ENCODE data around the gene FHAD1.
"Not testable (repeated sequence)": the region's sequence is repeated elsewhere in the genome, so short reads cannot be mapped to it uniquely, and the experiment has no call there.

FHAD1 gene

DNA sequence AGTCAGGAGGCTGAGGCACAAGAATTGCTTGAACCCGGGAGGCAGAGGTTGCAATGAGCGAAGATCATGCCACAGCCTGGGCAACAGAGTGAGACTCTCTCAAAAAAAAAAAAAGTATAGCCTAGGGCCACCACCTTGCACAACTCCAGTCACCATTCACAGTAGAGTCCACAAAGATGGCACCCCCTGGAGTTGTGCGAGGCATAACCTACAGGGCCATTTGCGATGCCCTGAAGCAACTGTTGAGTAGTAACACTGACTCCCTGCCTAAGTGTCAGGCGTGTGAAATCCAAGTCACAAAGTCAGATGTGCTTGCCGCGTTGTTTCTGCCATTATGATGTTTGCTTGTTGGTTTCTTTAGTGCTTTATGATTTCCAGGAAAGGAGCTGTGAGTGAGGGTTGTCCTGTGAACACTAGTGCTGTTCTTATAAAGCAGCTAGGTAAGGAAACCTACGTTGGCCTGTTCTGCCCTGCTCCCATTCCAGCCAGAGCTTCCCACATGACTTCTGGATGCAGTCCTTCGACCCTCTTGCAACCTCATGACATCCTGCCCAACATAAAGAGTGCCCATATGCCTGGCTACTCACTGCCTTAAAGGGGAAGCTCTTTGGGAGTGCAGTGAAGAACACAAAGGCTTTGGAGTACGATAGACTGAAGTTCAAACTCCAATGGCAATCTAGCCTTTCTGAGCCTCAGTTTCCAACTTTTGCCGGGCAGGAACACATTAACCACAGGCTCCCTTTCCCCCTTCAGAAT is 29.8 kb downstream of the FHAD1 start:
- no peak for DNase-seq (ENCODE audit: low read depth in 2 of 2)

DNA sequence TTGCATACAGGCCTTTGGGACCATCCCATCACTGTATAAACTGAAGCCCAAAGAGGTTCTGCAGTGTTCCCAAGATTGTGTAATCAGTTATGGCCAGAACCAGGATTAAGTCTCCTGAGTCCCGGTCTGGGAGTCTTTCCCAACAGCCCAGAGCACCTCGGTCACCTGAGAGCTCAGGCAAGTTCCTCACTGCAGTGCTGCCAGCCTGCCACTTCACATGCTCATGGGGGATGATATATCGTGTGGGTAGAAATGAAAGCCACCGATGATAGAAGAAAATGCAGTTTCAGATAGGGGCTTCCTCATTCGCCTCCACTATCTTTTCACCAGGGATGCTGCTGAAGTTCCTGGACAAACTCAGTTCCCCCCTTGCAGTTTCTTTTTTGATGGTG is 30.4 kb downstream of the FHAD1 start:
- DNase-seq (ENCODE audit: low read depth in 2 of 2), result no peak

DNA sequence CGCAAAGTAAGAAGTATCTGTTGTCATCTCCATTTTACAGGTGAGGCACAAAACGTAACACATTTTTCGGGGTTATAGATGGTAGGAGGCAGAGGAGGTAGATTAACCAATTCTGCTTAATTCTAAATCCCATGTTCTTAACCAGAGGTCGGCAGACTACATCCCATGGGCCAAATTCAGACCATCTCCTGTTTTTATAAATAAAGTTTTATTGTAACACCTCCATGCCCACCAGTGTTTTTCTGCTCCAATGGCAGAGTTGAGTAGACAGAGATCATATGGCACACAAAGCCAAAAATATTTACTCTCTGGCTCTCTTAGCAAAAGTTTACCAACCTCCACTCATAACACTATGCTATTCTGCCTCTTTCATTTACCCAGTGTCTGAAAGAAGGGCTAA is 30.9 kb downstream of the FHAD1 start:
- DNase-seq (ENCODE audit: low read depth in 2 of 2), result no peak

DNA sequence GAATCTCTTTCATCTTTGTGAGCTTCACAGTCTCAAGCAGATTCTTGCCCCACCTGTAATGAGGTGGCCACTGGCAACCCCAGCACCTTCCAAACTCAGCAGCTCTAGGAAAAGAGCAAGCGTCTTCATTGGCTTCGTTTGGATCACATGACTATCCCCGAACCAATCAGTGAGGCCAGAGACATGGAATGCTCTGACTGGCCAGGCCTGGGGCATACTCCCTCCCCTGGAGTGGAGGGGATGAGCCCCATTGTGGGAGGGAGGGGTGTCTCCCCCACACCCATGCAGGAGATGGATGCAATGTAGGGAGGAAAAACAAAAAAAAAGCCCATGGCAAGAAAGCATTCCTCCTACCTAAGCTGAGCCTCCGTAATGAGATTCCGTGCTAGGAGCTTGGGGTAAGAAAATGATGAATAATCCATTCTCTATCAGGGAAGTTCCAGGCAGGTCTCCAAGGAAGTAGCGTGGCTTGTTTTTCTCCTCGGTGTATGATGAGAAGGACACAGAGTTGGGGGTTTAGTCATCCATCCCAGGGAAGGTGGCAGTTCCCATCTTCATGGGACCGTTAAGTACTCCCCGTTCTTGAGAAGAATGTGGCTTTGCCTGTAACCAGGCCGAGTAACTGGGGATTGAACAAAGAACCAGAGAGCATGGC is 32.7 kb downstream of the FHAD1 start:
- no peak for DNase-seq (ENCODE audit: low read depth in 2 of 2)

DNA sequence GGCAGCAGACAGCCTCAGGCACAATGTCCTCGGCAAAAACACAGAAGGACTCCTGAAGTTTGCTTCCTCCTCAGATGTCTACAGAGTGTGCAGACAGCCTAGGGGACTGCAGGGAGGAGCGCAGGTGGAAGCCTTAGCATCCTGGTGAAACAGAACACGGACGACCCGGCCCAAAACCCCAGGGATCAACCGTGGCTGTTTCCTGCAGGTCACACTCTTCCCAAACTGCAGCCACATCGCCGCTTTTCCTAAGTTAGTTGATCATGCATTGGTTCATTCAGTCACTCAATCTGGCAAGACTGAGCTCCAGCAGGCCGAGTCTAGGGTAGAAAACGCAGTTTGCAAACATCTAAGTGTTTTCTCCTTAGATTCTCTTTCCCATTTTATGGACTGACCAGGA is 33.4 kb downstream of the FHAD1 start:
- no peak for DNase-seq (ENCODE audit: low read depth in 2 of 2)

DNA sequence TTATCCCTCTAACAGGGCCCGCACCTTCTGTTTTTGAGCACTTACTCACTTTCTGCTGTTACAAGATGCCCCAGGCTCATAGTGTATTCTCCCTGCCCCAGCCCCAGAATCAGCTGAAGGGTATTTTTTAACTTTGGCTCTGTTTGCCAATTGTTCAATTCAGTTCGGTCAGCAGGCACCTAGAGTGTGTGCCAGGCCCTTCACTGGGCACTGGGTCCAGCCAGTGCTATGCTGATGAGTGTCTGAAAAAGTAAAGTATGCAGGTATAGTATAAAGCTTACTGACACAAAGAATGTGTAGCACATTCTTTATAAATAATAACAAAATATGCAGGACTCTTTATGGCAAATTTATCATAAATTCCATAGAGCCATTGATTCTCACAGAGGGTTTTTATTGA is 35.0 kb downstream of the FHAD1 start:
- DNase-seq (ENCODE audit: low read depth in 2 of 2), result no peak

DNA sequence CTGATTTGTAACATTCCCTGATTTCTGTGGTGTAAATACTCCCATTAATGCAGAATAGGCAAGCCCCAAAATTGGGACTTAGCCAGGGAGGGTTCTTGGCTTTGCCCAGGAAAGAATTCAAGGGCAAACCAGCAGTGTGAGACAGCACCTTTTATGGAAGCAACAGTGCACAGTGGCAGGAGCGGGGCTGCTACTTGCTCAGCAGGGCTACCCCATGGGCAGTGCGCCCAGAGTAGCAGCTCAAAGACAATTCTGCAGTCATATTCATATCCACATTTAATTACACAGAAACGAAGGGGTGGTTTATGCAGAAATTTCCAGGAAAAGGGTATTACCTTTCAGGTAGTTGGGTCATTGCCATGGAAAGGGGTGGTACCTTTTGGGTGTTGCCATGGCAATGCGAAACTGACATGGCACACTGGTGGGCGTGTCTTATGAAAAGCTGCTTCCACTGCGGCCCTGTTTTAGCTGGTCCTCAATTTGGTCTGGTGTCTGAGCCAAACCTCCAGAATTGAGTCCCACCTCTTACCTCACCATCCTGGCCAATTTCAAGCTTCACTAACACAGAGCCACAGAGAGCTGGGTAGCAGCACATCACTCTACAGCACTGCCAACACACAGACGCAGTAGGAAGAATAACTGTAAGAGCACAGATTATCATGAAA is 35.9 kb downstream of the FHAD1 start:
- DNase-seq (ENCODE audit: low read depth in 2 of 2), result no peak

DNA sequence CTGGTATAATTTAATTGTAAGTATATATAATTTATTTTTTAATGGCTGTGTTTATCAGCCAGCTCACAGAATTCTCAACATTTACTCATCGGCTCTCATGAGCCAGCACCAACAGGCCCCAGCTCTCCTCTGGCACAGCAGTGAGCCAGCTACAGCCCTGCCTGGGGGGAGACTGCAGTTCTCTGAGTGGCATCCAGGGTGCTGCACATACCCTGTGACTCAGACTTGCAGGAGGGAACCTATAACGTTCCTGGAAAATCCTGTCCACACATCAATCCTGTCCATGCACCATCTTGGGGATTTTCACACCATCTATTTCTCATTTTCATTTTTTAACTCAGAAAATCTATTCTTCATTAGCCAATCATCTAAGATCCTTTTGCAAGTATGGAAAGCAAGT is 36.5 kb downstream of the FHAD1 start:
- no peak for DNase-seq (ENCODE audit: low read depth in 2 of 2)

DNA sequence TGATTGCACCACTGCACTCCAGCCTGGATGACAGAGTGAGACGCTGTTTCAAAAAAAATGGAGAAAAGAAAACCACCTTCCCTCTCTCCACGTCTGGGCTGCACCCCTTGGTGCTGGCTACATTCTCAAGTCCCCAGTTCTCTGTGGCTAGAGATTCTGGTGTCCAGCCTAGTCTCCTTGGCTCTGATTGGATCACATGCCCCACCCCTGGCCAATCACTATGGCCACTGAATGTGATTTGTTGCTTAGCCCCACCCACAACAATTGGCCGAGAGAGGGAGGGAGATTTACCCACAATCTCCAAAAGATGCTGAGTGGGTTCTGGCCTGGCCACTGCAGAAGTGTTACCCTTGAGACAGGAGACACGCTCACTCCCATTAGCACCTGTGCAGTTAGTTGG is 39.4 kb downstream of the FHAD1 start:
- DNase-seq (ENCODE audit: low read depth in 2 of 2), result no peak

DNA sequence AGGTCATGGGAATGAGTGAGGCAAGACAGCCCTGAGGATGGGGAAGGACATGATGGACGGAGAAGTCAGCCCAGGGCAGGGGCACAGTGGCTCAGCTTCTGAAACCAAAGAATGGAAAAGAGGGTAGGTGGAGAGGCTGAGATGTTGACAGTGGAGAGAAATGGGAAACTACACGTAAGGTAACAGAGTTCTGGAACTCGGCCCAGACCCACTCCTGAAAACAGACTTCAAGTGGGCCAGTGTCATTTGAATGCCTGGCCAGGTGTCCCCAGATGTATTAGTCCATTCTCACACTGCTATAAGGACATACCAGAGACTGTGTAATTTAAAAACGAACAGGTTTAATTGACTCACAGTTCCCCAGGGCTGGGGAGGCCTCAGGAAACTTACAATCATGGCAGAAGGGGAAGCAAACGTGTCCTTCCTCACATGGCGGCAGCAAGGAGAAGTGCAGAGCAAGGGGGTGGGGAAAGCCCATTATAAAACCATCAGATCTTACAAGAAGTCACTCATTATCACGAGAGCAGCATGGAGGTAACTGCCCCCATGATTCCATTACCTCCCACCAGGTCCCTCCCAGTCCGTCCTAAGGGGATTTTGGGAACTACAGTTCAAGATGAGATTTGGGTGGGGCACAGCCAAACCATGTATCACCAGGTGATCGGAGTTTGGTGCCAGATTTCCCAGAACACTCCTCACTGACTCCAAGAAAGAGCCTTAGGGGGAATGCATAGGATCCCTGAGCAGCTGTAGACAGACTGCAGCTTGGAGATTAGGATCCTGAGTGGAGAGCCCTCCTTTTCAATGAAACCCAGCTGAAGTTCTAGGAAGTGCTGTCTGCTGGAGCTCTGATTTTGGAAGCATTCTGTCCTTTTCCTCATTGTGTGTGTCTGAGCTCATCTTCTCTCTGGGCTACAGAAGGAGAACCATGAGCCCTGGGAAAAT is 40.3 kb downstream of the FHAD1 start:
- no peak for DNase-seq (ENCODE audit: low read depth in 2 of 2)

DNA sequence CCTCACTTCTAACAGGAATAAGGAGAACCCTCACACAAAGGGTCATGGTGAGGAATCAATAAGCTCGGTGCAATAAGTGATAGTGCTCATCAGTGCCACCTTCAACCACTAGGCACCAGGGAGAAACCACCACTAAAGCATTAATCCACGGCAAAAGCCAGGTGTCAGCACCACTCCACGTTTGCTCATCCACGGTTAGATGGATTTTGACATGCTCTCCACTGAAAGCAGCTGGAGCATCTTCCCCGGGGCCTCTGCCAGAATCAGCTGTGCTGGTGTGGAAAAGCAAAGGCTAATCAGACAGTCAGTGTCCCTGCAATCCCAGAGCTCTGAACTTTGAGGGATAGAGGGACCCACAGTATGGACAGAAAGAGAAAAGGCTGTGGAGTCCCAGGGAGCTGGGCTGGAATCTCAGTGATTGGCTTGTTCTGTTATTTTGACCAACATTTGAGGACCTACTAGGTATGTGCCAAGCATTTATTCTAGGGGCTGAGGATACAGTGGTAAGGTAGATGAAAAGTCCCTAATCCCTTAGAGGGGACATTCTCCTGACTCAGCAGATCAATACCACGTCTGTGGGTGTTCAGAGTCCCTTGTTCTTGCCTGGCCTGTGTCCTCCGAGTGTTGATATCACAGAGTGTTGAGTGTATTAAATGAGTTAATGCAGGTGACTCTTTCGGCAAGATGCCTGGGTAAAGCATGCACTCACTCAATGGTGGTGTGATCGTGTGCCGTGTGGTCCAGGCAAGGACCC is 41.3 kb downstream of the FHAD1 start:
- DNase-seq (ENCODE audit: low read depth in 2 of 2), result no peak

DNA sequence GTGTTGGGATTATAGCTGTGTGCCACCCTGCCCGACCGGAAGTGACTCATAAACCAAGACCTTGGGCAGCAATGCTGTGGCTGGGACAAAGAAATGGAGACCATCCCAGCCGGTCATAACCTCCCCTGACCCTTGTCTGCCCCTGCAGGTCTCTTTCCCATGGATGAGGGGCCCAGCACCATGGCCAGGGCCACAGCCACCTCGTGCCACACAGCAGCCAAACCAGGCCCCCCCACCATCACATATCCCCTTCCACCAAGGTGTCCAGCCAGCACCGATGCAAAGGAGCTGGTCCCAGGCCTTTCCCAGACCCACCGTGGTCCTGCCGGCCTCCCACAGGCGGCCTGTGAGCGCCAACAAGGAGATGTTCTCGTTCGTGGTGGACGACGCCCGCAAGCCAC is 42.2 kb downstream of the FHAD1 start:
- no peak for DNase-seq (ENCODE audit: low read depth in 2 of 2)

DNA sequence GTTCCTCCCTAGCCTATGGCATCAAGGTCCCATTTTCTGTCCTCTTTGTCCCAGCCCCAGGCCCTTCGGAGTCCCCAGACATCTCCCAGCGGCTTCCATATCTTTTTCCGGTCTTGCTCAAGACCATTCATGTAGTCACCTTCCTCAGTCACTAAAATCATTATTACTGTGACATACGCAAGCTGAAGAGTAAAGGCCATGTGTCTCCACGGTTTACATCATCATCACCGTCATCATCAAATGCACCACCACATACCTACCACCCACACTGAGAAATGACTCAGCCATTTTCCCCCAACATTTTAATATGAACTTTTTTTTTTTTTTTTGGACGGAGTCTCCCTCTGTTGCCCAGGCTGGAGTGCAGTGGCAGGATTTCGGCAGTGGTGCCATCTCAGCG is 43.4 kb downstream of the FHAD1 start:
- peak; percentile 13 to 15 for DNase-seq (ENCODE audit: low read depth in 2 of 2)

DNA sequence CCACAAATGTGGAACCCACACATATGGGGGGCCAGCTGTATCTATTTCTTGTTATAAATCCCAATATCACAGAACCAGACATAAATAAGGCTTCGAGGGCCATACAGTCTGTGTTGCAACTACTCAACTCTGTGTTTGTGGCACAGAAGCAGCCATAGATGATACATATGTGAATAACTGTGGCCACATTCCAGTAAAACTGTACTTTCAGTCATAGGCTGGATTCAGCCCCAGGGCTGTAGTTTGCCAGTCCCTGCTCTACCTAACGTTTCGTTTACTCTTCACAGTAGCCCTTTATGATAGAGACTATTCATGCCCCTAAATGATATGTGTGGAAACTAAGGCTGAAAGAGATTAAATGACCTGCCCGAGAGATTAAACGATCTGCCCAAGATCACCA is 48.7 kb downstream of the FHAD1 start:
- no peak for DNase-seq (ENCODE audit: low read depth in 2 of 2)

DNA sequence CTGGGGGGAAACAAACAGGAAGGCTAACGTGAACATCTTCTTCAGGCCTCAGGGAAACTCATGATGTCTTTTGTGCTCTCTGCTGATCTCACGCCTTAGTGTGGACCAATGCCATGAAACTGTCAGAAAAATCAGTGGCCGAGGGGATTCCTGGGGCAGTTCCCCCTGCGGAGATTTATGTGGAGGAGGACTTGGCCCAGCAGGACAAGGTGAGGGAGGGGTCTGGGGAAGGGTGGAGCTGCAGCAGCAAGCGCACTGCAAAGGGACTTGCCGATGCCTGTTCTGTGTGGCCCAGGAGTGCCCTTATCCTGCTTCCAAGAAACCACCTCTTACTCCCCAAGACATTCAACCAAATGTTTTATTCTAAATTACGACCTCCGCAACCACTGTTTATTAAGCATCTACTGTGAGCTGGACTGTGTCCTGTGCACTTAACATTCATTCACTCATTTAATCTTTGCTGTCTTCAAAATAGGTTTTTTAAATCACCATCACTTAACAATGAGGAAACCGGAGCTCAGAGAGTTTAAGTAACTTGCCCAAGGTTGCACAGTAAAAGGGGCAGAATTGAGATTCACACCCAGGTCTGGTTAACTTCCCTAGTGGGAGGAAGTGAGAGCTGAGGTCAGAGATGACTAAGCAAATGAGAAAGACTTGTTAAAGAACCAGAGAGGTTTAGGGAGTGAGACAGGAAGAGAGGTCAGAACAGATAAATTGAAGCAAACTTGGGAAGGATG is 49.7 kb downstream of the FHAD1 start:
- no peak for DNase-seq (ENCODE audit: low read depth in 2 of 2)

DNA sequence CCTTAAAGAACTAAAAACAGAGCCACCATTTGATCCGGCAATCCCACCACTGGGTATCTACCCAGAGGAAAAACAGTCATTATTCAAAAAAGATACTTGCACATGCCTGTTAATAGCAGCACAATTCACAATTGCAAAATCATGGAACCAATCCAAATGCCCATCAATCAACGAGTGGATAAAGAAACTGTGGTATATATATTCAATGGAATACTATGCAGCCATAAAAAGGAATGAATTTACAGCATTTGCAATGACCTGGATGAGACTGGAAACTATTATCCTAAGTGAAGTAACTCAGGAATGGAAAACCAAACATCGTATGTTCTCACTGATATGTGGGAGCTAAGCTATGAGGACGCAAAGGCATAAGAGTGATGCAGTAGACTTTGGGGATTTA is 51.0 kb downstream of the FHAD1 start:
- DNase-seq (ENCODE audit: low read depth in 2 of 2), result not testable (repeated sequence)

DNA sequence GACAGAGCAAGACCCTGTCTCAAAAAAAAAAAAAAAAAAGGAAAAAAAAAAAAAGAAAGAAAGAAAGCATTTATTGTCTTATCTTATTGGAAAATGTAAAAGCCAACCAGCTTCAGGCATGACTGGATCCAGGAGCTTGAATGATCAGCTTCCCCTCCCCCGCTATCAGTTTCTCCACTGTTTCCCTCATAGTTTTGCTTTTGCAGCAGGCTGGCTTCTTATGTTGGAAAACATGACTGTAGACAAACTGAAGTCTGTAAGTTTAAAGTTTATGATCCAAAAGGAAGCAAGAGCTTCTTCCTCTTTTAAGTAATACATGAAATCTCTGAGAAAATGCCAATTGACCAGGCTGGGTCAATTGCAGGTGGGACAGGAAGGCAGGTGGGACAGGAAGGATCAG is 52.2 kb downstream of the FHAD1 start:
- no peak for DNase-seq (ENCODE audit: low read depth in 2 of 2)

DNA sequence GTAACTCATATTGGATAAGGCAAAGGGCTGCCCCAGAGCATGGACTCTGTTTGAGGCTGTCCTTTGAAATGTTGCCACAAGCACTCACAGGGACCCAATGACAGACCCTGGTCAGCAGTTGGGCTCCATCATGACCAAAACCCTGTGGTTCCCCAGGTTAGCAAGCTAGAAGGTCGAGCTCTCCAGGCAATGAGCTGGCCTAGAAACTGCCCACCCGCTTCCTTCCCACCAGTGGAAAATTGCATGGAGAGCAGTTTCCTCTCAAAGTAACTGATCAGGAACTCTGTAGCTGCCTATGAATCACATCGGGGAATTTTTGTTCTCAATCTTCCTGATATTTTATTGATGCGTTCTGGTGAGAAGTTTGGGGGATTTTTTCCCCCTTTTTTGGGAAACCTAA is 52.8 kb downstream of the FHAD1 start:
- no peak for DNase-seq (ENCODE audit: low read depth in 2 of 2)

DNA sequence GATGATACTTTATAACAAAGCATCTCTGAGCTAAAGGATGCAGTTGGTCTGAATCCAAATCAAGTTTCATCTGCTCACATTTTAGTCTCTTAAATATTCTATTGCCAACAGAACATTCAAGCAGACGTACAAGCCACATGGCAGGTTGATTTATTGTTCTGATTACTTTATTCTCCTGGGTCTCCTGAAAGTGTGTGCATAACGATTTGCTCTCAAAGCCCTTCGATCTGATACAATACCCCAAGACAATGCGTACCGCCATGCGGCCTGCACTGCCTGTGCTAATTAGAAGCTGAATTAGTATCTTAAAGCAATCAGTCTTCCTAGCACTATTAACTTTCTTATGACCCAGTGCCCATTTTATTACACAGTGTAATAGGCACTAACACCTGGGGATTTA is 56.9 kb downstream of the FHAD1 start:
- DNase-seq (ENCODE audit: low read depth in 2 of 2), result no peak

DNA sequence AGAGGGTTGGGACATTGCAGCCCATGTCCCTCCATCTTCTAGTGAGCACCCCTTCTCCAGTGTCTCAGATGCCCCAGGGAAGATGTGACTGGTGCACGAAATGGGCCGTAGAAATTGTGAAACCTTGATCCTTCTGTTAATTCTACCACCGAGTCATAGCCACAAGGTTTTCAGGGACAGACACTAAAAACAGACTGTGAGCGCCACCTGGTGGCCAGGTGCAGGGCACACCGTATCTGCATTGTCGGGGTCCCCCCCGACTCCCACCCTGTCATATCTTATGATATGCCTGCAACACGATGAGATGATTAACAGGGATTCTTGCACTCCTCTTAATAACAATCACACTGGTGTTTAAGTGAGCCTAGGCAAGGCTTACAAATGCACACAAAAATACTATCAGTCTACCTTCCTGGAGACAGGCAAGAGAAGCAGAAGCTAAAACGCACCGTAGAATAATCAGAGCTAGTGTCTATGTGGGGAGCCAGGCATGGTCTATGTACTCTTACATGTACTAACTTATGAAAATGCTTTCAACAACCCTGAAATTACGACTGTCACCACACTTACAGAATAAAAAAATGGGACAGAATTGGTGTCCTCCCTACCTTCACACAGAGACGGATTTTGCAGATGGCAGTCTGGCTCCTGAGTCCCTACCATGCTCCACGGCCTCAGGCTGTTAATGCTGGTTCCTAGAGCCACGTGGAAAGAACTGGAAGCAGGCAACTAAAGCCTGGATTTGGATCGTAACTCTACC is 57.9 kb downstream of the FHAD1 start:
- DNase-seq (ENCODE audit: low read depth in 2 of 2), result no peak
